T-helper 1 cell treated with Interleukin-12 subunit alpha and Interleukin-12 subunit beta and Interleukin-4 antibody, amounts not matched to agents 30 ng/mL and 1 ng/mL, for 36 hours (primary cell): ENCODE data around the gene NXT1. TPM values are rescaled to one million over a fixed set of nuclear protein-coding genes. Genes with fewer than 3 reads are reported as not detected.
"Not testable (repeated sequence)": the region's sequence is repeated elsewhere in the genome, so short reads cannot be mapped to it uniquely, and the experiment has no call there.

Experiments used
- intact Hi-C: fragments of 100-400 bp; cut with micrococcal nuclease; formaldehyde crosslinking; loops from one replicate; pipeline ENCODE4 v1.15.1; 2024
- total RNA-seq: library from RNA; stranded (reverse); gene quantifications from 2 replicates; pipeline ENCODE4 v1.2.3, GENCODE V29; 2022

The NXT1 gene
- total RNA-seq, 1 donor from 2014 or later, result 40.4 TPM

GRCh38 chr20:23331450-23332350 is 18.9 kb upstream of the NXT1 start:
- intact Hi-C loops, result no loop called here

- intact Hi-C loops, result no loop called here
Measured at GRCh38 chr20:23332467-23332866, 18.1 kb upstream of the NXT1 start.

GRCh38 chr20:23334111-23334510 is 16.5 kb upstream of the NXT1 start:
- intact Hi-C loops, result no loop called here

- intact Hi-C loops, result no loop called here
Measured at GRCh38 chr20:23335521-23335920, 15.1 kb upstream of the NXT1 start.

- intact Hi-C loops, result no loop called here
Measured at GRCh38 chr20:23336476-23336875, 14.1 kb upstream of the NXT1 start.

GRCh38 chr20:23337312-23337711 is 13.3 kb upstream of the NXT1 start:
- intact Hi-C loops, result no loop called here

GRCh38 chr20:23339986-23340385 is 10.6 kb upstream of the NXT1 start:
- intact Hi-C loops, result loop anchor here (1.0 to 5.0 kb wide), 2 partner anchors 288 to 649 kb away; no protein-coding TSS in a partner anchor

- intact Hi-C loops, result loop anchor here (1.0 to 5.0 kb wide), 2 partner anchors 288 to 649 kb away; no protein-coding TSS in a partner anchor
Measured at GRCh38 chr20:23340524-23340923, 10.1 kb upstream of the NXT1 start.

GRCh38 chr20:23341073-23341472 is 9.5 kb upstream of the NXT1 start:
- intact Hi-C loops, result loop anchor here (5.0 kb wide), 1 partner anchor 289 kb away; no protein-coding TSS in a partner anchor

- intact Hi-C loops, result loop anchor here (5.0 kb wide), 1 partner anchor 291 kb away; no protein-coding TSS in a partner anchor
Measured at GRCh38 chr20:23343590-23343989, 7.0 kb upstream of the NXT1 start.

- intact Hi-C loops, result loop anchor here (5.0 kb wide), 1 partner anchor 292 kb away; no protein-coding TSS in a partner anchor
Measured at GRCh38 chr20:23344336-23344735, 6.3 kb upstream of the NXT1 start.

- intact Hi-C loops, result no loop called here
Measured at GRCh38 chr20:23346002-23346401, 4.6 kb upstream of the NXT1 start.

- intact Hi-C loops, result no loop called here
Measured at GRCh38 chr20:23347791-23348190, 2.8 kb upstream of the NXT1 start.

- intact Hi-C loops, result not testable (repeated sequence)
Measured at GRCh38 chr20:23348510-23348909, 2.1 kb upstream of the NXT1 start.

GRCh38 chr20:23349338-23350195 is 1.0 kb upstream of the NXT1 start:
- intact Hi-C loops, result loop anchor here (1.0 to 2.0 kb wide), 11 partner anchors 9 to 1599 kb away; partner anchors contain the start of genes CD93, CST7, GZF1 and NAPB

GRCh38 chr20:23350904-23351838 is 580 bp downstream of the NXT1 start:
- intact Hi-C loops, result loop anchor here (1.0 to 2.0 kb wide), 7 partner anchors 7 to 1598 kb away; partner anchors contain the start of genes CST7, GZF1 and NAPB

GRCh38 chr20:23356203-23356602 is 5.6 kb downstream of the NXT1 start:
- intact Hi-C loops, result loop anchor here (5.0 kb wide), 1 partner anchor 1701 kb away; the partner anchor contains the start of gene ACSS1

- intact Hi-C loops, result loop anchor here (1.0 to 5.0 kb wide), 5 partner anchors 8 to 1699 kb away; partner anchors contain the start of genes ACSS1, APMAP, CST7 and NAPB
Measured at GRCh38 chr20:23357767-23358562, 7.4 kb downstream of the NXT1 start.

- intact Hi-C loops, result loop anchor here (1.0 to 5.0 kb wide), 5 partner anchors 8 to 1699 kb away; partner anchors contain the start of genes ACSS1, APMAP, CST7 and NAPB
Measured at GRCh38 chr20:23358563-23358906, 7.9 kb downstream of the NXT1 start.
